ENCODE measurements around the gene CACNA1S. TPM values are rescaled to one million over a fixed set of nuclear protein-coding genes. Genes with fewer than 3 reads are reported as not detected.

Gene CACNA1S
- total and polyA plus RNA-seq, 2 of the 13 experiments (the other 11 are each of a cell fraction or from before 2014, with no cell fraction given) = not detected

- no peak for TF ChIP-seq LBX2 (CRISPR knock-in tag; IDR thresholded peaks at IDR 0.05; ENCODE audit: borderline replicate concordance)
- TF ChIP-seq JUN (CRISPR knock-in tag; IDR thresholded peaks at IDR 0.05) = no peak
- no peak for TF ChIP-seq ZNF354B (CRISPR knock-in tag; IDR thresholded peaks at IDR 0.05)
- TF ChIP-seq TEAD3 (CRISPR knock-in tag; optimal IDR thresholded peaks at IDR 0.05; ENCODE audit: borderline replicate concordance) = no peak
- TF ChIP-seq AGO1 (IDR thresholded peaks at IDR 0.05; ENCODE audit: low read depth, low read length, poor library complexity, severe bottlenecking) = no peak
- no peak for TF ChIP-seq ZNF670 (CRISPR knock-in tag; IDR thresholded peaks at IDR 0.05; ENCODE audit: borderline replicate concordance)
- TF ChIP-seq ZNF790 (CRISPR knock-in tag; IDR thresholded peaks at IDR 0.05; ENCODE audit: borderline replicate concordance) = no peak
- no peak for TF ChIP-seq PAXIP1 (CRISPR knock-in tag; conservative IDR thresholded peaks at IDR 0.05)
Observed at GRCh38 chr1:200990114-200990513, 122.1 kb downstream of the CACNA1S start (continued).

Other genes starting within 250 kb of the CACNA1S start
- not detected in 2 replicates for gene GPR25, start 239.4 kb downstream of the CACNA1S start, total RNA-seq (2016; rRNA removed; fragmentation: Illumina TruSeq; extraction: Trizol)
- not detected in 2 replicates for gene GPR25, start 239.4 kb downstream of the CACNA1S start, polyA plus RNA-seq (2011; rRNA removed)
- gene INAVA, start 217.5 kb downstream of the CACNA1S start, total RNA-seq (2016; rRNA removed; fragmentation: Illumina TruSeq; extraction: Trizol) = 11.7 and 13.5 TPM in 2 replicates
- 6.0 and 6.4 TPM in 2 replicates for gene INAVA, start 217.5 kb downstream of the CACNA1S start, polyA plus RNA-seq (2011; rRNA removed)
- 0.13 and 0.20 TPM in 2 replicates for gene KIF21B, start 88.7 kb downstream of the CACNA1S start, total RNA-seq (2016; rRNA removed; fragmentation: Illumina TruSeq; extraction: Trizol)
- gene KIF21B, start 88.7 kb downstream of the CACNA1S start, polyA plus RNA-seq (2011; rRNA removed) = 0.17 and 0.22 TPM in 2 replicates
- gene ASCL5, start 14.8 kb upstream of the CACNA1S start, total RNA-seq (2016; rRNA removed; fragmentation: Illumina TruSeq; extraction: Trizol) = not detected in 2 replicates
- gene ASCL5, start 14.8 kb upstream of the CACNA1S start, polyA plus RNA-seq (2011; rRNA removed) = not detected in 2 replicates
- gene TMEM9, start 42.0 kb upstream of the CACNA1S start, total RNA-seq (2016; rRNA removed; fragmentation: Illumina TruSeq; extraction: Trizol) = 33.6 and 60.9 TPM in 2 replicates
- gene TMEM9, start 42.0 kb upstream of the CACNA1S start, polyA plus RNA-seq (2011; rRNA removed) = 102 and 137 TPM in 2 replicates
- 0.04 TPM in 1 of 2 replicates, not detected in the other for gene IGFN1, start 78.4 kb upstream of the CACNA1S start, total RNA-seq (2016; rRNA removed; fragmentation: Illumina TruSeq; extraction: Trizol)
- gene IGFN1, start 78.4 kb upstream of the CACNA1S start, polyA plus RNA-seq (2011; rRNA removed) = 0.05 and 0.22 TPM in 2 replicates
- gene PKP1, start 171.1 kb upstream of the CACNA1S start, total RNA-seq (2016; rRNA removed; fragmentation: Illumina TruSeq; extraction: Trizol) = not detected in 2 replicates
- gene PKP1, start 171.1 kb upstream of the CACNA1S start, polyA plus RNA-seq (2011; rRNA removed) = not detected in 2 replicates